Measurements from ENCODE around the gene ATAD1.

The ATAD1 gene

GRCh38 chr10:87706731-87707130 lies 111.3 kb downstream of the ATAD1 start:
- DNase-seq: no peak

- DNase-seq: no peak
These were observed 112.7 kb downstream of the ATAD1 start for GRCh38 chr10:87705339-87705738.

- DNase-seq: no peak
These were observed 114.3 kb downstream of the ATAD1 start for GRCh38 chr10:87703771-87704170.

- DNase-seq: no peak
These were observed 115.1 kb downstream of the ATAD1 start for GRCh38 chr10:87702973-87703294.

- no peak for DNase-seq
These were observed 115.6 kb downstream of the ATAD1 start for GRCh38 chr10:87702260-87702972.

All from NCI-H526 (cell line).